Heart left ventricle (tissue), 13 donors: Measurements from ENCODE around the gene TADA3.

Experiments used
- POLR2A ChIP-seq, 2 donors: fragments of 450-650 bp; IDR thresholded peaks; one replicate each; pipeline ENCODE4 v1.6.1; 2017; ENCODE audit warnings: antibody characterized with exemption in 2 of 2, mild to moderate bottlenecking in 2 of 2, moderate library complexity in 2 of 2
- TF ChIP-seq, protein P1 (sequence below), 12 donors: fragments of 200-600 bp; sonication (generic) in 4 of 12; IDR thresholded peaks; one replicate each; pipeline versions ENCODE4 v1.5.0 to v1.8.0; 2018 to 2022; ENCODE audit warnings: antibody characterized with exemption in 12 of 12, mild to moderate bottlenecking in 5 of 12
- donor health status: ischemic (EF 13 %, LVEDD 7.1; RV severe dilation, severe dysfunction).
- donor health status: DM: no; HTN: yes; CAD: no.
- donor health status: DM: no; HTN: no; CAD: no.
- donor health status: ischemic (EF 25% LVEDD 6.9; RV normal size, moderate dysfunction).
- donor health status: ischemic (EF 25% LVEDD 5.7; RV mildly dilated, moderate dysfunction).
- donor health status: ischemic (EF 35%, LVEDD 5.7; RV mildly dilated, moderate dysfunction).
- donor health status: nonischemic (EF 11% LVEDD 7.7; RV severe dilation, severe dysfunction).
- donor health status: DM: yes; HTN: yes; CAD: no.
- donor health status: PGD.
- donor health status: ischemic (EF 29% LVEDD 5.4; RV normal size, mild dysfunction).
- donor health status: nonischemic (EF 23%, LVEDD 6.1; RV moderate dilation, normal function).

DNA sequence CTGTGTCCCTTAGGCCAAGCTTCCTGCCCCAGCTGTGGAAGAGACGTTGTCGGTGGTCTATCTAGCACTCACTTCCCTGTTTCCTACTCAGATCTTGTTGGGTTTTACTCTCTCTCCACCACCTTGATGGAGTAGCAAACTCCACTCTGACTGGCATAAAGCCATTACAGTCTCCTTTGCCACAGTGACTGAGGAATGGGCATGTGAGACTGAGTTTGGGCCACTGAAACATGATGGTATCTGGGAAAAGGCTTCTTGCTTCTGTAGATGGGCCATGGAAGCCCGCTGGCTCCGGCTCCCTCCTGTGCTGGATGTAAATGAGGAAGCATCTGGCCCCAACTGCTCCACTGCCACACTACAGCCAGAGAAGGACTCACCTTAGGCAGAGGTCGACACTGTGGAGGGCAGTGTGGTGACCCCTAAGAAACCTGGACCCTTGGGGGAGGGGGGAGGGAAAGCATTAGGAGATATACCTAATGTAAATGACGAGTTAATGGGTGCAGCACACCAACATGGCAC lies 13.1 kb downstream of the TADA3 start:
- TF ChIP-seq, protein P1, sequence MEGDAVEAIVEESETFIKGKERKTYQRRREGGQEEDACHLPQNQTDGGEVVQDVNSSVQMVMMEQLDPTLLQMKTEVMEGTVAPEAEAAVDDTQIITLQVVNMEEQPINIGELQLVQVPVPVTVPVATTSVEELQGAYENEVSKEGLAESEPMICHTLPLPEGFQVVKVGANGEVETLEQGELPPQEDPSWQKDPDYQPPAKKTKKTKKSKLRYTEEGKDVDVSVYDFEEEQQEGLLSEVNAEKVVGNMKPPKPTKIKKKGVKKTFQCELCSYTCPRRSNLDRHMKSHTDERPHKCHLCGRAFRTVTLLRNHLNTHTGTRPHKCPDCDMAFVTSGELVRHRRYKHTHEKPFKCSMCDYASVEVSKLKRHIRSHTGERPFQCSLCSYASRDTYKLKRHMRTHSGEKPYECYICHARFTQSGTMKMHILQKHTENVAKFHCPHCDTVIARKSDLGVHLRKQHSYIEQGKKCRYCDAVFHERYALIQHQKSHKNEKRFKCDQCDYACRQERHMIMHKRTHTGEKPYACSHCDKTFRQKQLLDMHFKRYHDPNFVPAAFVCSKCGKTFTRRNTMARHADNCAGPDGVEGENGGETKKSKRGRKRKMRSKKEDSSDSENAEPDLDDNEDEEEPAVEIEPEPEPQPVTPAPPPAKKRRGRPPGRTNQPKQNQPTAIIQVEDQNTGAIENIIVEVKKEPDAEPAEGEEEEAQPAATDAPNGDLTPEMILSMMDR (IDR thresholded peaks at IDR 0.05): no peak
- TF ChIP-seq POLR2A (IDR thresholded peaks at IDR 0.05): no peak
